ENCODE data around the gene CAPN8.

- TF ChIP-seq POLR2A (IDR thresholded peaks at IDR 0.05; ENCODE audit: low read depth, low read length) (no peak), POLR2AphosphoS5 (IDR thresholded peaks at IDR 0.05; ENCODE audit: low read depth, low read length) (no peak), TAF1 (IDR thresholded peaks at IDR 0.05; ENCODE audit: low read depth, low read length) (no peak), SPI1 (IDR thresholded peaks at IDR 0.05; ENCODE audit: low read depth, low read length) (no peak), POU2F2 (IDR thresholded peaks at IDR 0.05; ENCODE audit: low read depth, low read length) (no peak), PAX5 (IDR thresholded peaks at IDR 0.05; ENCODE audit: insufficient read depth, low read length, severe bottlenecking) (no peak)
Measured at GRCh38 chr1:223651291-223651991, 14.1 kb downstream of the CAPN8 start.
